ENCODE results near the gene MID1IP1. TPM values are rescaled to one million over a fixed set of nuclear protein-coding genes. Genes with fewer than 3 reads are reported as not detected.
A peak's percentile ranks its signal among the peaks of the same experiment; 100 is the strongest.

MID1IP1 gene
- total and polyA plus RNA-seq, 2 experiments from 2014 or later: 93.2 to 93.3 TPM

- Histone ChIP-seq H3K4me2 (no peak overlapping the region), H3K27ac (no peak overlapping the region)
Measured at GRCh38 chrX:38811515-38812243, 10.4 kb downstream of the MID1IP1 start.

GRCh38 chrX:38816155-38816554 is 14.9 kb downstream of the MID1IP1 start:
- DNase-seq (ENCODE audit: low spot score): no peak
- peak overlapping the region; percentile 85 for H3K27ac ChIP-seq
- no peaks in the 10 kb centered on the region for H3K9me2 ChIP-seq (replicated peaks; ENCODE audit: insufficient read depth)
- no peak overlapping the region for H2AFZ ChIP-seq
- no peaks in the 10 kb centered on the region for H3K27me3 ChIP-seq
- no peak overlapping the region for H3K4me3 ChIP-seq
- H3K4me2 ChIP-seq: no peak overlapping the region
- no peaks in the 10 kb centered on the region for H3K79me2 ChIP-seq
- WGBS (ENCODE audit: low lambda C conversion rate, missing lambda C conversion rate): 92% methylated on average over 3 of the region's 3 CpGs
- H4K20me1 ChIP-seq (ENCODE audit: insufficient read depth, poor library complexity, severe bottlenecking): no peaks in the 10 kb centered on the region
- no peaks in the 10 kb centered on the region for H3K9me3 ChIP-seq (ENCODE audit: low read depth)
- TF ChIP-seq EZH2 (IDR thresholded peaks at IDR 0.05; ENCODE audit: borderline replicate concordance) (no peak), EZH2phosphoT487 (IDR thresholded peaks at IDR 0.05; ENCODE audit: low read depth, severe bottlenecking, unreplicated experiment) (no peak), CTCF (IDR thresholded peaks at IDR 0.05; ENCODE audit: poor library complexity) (no peak)
- H3K4me1 ChIP-seq (ENCODE audit: insufficient read depth): peaks cover 22% of the 10 kb centered on the region
- H3K36me3 ChIP-seq (replicated peaks; ENCODE audit: insufficient read depth, low read depth): no peaks in the 10 kb centered on the region

More at GRCh38 chrX:38811515-38812243, 10.4 kb downstream of the MID1IP1 start:
- H3K27me3 ChIP-seq: no peaks in the 10 kb centered on the region
- no peak overlapping the region for H3K4me3 ChIP-seq
- H3K4me1 ChIP-seq (ENCODE audit: insufficient read depth): peaks cover 22% of the 10 kb centered on the region
- H3K9me2 ChIP-seq (replicated peaks; ENCODE audit: insufficient read depth): no peaks in the 10 kb centered on the region
- H3K79me2 ChIP-seq: peaks cover 1% of the 10 kb centered on the region
- TF ChIP-seq EZH2phosphoT487 (IDR thresholded peaks at IDR 0.05; ENCODE audit: low read depth, severe bottlenecking, unreplicated experiment) (no peak), EZH2 (IDR thresholded peaks at IDR 0.05; ENCODE audit: borderline replicate concordance) (no peak), CTCF (IDR thresholded peaks at IDR 0.05; ENCODE audit: poor library complexity) (no peak)
- H2AFZ ChIP-seq: no peak overlapping the region
- no peaks in the 10 kb centered on the region for H3K9me3 ChIP-seq (ENCODE audit: low read depth)
- 52% methylated on average over 3 of the region's 3 CpGs for WGBS (ENCODE audit: low lambda C conversion rate, missing lambda C conversion rate)
- H3K36me3 ChIP-seq (replicated peaks; ENCODE audit: insufficient read depth, low read depth): no peaks in the 10 kb centered on the region
- DNase-seq (ENCODE audit: low spot score): no peak
- no peaks in the 10 kb centered on the region for H4K20me1 ChIP-seq (ENCODE audit: insufficient read depth, poor library complexity, severe bottlenecking)

GRCh38 chrX:38817004-38817703 is 15.9 kb downstream of the MID1IP1 start:
- peaks cover 16% of the 10 kb centered on the region for H3K4me1 ChIP-seq (ENCODE audit: insufficient read depth)
- no peaks in the 10 kb centered on the region for H3K36me3 ChIP-seq (replicated peaks; ENCODE audit: insufficient read depth, low read depth)
- H3K27ac ChIP-seq: peak overlapping the region; percentile 85
- H3K4me2 ChIP-seq: no peak overlapping the region
- H3K27me3 ChIP-seq: no peaks in the 10 kb centered on the region
- H3K9me3 ChIP-seq (ENCODE audit: low read depth): no peaks in the 10 kb centered on the region
- no peaks in the 10 kb centered on the region for H3K9me2 ChIP-seq (replicated peaks; ENCODE audit: insufficient read depth)
- WGBS (ENCODE audit: low lambda C conversion rate, missing lambda C conversion rate): 20% methylated on average over 2 of the region's 2 CpGs
- no peak for TF ChIP-seq CTCF (IDR thresholded peaks at IDR 0.05; ENCODE audit: poor library complexity)
- TF ChIP-seq EZH2 (IDR thresholded peaks at IDR 0.05; ENCODE audit: borderline replicate concordance): no peak
- TF ChIP-seq EZH2phosphoT487 (IDR thresholded peaks at IDR 0.05; ENCODE audit: low read depth, severe bottlenecking, unreplicated experiment): no peak
- peak overlapping the region; percentile 46 for H2AFZ ChIP-seq
- H4K20me1 ChIP-seq (ENCODE audit: insufficient read depth, poor library complexity, severe bottlenecking): no peaks in the 10 kb centered on the region
- H3K4me3 ChIP-seq: no peak overlapping the region
- DNase-seq (ENCODE audit: low spot score): peak; percentile 48
- H3K79me2 ChIP-seq: no peaks in the 10 kb centered on the region
